SW 1271 (cell line): ENCODE measurements around the gene TMEM201.

Source experiments
- DNase-seq, 2 experiments: peaks; one replicate each; lab custom pipeline; 2025; lab: John Stamatoyannopoulos, UW

Gene TMEM201

GRCh38 chr1:9654051-9654833 lies 65.5 kb downstream of the TMEM201 start:
- DNase-seq, result no peak

- DNase-seq, result no peak
Measured at GRCh38 chr1:9654834-9655723, 66.4 kb downstream of the TMEM201 start.

GRCh38 chr1:9655836-9656235 lies 67.1 kb downstream of the TMEM201 start:
- no peak for DNase-seq

- no peak for DNase-seq
Measured at GRCh38 chr1:9657521-9658032, 68.9 kb downstream of the TMEM201 start.

- no peak for DNase-seq
Measured at GRCh38 chr1:9658199-9658598, 69.5 kb downstream of the TMEM201 start.

GRCh38 chr1:9659328-9659727 lies 70.6 kb downstream of the TMEM201 start:
- DNase-seq, result no peak

- no peak for DNase-seq
Measured at GRCh38 chr1:9663257-9663656, 74.5 kb downstream of the TMEM201 start.
